ENCODE data around the gene DAPK2.

DNA sequence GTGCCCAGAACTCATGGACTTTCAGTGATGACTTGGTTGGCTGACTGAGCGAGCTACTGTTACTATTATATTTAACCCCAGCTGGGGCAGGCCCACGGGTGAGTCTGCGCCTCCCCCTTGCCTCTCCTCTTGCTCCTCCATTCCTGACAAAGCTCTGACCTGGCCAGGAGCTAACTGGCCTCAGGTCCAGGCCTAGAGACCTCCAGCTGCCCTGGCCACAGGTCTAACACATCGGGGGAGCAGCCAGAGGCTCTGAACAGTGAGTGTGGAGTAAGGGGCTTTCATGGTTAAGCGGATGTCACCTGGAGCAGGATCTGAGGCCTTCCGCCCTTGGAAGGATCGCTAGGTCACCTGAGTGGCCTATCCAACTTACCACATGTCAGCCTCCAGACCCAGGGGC, 116.3 kb downstream of the DAPK2 start:
- TF ChIP-seq GATA2 (IDR thresholded peaks at IDR 0.05; ENCODE audit: low read depth, low read length) (no peak), GATA3 (IDR thresholded peaks at IDR 0.05; ENCODE audit: low read depth, low read length) (no peak)

All from SH-SY5Y (cell line).